ENCODE data around the gene SPIN1.
"Not testable (repeated sequence)": the region's sequence is repeated elsewhere in the genome, so short reads cannot be mapped to it uniquely, and the experiment has no call there.

The SPIN1 gene

DNA sequence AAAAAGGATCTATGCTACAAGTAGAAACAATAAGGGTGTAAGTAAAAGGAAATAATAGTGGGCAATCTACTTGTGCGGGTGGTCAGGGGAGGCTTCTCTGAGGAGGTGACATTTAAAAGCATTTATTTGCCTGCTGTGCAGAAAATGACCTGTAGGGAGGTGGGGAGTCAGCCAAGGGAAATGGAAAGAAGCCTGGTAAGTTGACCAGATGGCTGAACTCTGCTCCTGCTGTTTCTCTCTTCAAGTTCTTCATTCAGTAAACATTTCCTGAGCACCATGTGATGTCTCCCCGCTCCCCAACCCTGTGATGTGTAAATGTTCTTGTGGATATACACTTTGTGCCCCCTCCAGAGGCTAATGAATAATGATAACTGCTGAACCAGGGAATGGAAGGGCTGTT is 9.9 kb upstream of the SPIN1 start:
- H3K4me3 ChIP-seq (ENCODE audit: low read depth, low read length) = no peak overlapping the region
- in situ Hi-C loops (cut with HindIII; ENCODE audit: low sequenced_read_pairs) = no loop called here
- TF ChIP-seq, protein P1, sequence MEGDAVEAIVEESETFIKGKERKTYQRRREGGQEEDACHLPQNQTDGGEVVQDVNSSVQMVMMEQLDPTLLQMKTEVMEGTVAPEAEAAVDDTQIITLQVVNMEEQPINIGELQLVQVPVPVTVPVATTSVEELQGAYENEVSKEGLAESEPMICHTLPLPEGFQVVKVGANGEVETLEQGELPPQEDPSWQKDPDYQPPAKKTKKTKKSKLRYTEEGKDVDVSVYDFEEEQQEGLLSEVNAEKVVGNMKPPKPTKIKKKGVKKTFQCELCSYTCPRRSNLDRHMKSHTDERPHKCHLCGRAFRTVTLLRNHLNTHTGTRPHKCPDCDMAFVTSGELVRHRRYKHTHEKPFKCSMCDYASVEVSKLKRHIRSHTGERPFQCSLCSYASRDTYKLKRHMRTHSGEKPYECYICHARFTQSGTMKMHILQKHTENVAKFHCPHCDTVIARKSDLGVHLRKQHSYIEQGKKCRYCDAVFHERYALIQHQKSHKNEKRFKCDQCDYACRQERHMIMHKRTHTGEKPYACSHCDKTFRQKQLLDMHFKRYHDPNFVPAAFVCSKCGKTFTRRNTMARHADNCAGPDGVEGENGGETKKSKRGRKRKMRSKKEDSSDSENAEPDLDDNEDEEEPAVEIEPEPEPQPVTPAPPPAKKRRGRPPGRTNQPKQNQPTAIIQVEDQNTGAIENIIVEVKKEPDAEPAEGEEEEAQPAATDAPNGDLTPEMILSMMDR (IDR thresholded peaks at IDR 0.05; ENCODE audit: low read depth, low read length, missing control alignments) = no peak
- DNase-seq (ENCODE audit: low read depth) = no peak

DNA sequence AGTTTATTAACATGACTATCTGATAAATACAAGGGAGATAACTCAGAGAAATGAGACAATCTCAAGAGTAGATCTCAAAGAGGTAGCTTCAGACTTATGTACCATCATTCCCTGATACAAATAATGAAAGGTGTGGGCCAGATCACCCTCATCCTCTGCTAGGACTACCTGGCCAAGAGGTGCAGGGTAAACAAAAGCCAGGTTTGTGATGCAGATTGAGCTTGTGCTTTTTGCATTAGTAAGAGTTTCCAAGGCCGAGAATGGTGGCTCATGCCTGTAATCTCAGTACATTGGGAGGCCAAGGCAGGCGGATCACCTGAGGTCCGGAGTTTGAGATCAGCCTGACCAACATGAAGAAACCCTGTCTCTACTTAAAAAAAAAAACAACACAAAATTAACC is 8.9 kb upstream of the SPIN1 start:
- in situ Hi-C loops (cut with HindIII; ENCODE audit: low sequenced_read_pairs) = no loop called here
- DNase-seq (ENCODE audit: low read depth) = no peak
- TF ChIP-seq, protein P1 (IDR thresholded peaks at IDR 0.05; ENCODE audit: low read depth, low read length, missing control alignments) = no peak
- H3K4me3 ChIP-seq (ENCODE audit: low read depth, low read length) = no peak overlapping the region

DNA sequence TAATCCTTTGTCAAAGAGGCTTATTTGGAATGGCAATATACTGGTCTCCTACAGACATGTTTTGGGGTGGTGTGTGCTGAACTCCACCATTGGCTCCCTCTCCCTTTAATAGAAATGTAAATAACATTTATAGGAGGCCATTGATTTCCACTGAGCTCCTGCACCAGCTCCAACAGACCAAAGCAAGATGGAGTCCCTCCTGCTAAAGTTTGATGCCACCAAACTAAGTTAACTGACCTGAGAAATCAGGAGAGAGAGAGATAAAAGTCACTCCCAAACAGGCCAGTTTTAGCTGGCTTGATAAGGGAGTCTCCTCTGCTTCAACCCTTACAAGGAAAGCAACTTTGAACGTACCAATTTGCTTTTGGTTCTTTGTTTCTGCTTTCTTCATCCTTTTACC is 8.1 kb upstream of the SPIN1 start:
- no peak for DNase-seq (ENCODE audit: low read depth)
- in situ Hi-C loops (cut with HindIII; ENCODE audit: low sequenced_read_pairs) = no loop called here
- H3K4me3 ChIP-seq (ENCODE audit: low read depth, low read length) = no peak overlapping the region

DNA sequence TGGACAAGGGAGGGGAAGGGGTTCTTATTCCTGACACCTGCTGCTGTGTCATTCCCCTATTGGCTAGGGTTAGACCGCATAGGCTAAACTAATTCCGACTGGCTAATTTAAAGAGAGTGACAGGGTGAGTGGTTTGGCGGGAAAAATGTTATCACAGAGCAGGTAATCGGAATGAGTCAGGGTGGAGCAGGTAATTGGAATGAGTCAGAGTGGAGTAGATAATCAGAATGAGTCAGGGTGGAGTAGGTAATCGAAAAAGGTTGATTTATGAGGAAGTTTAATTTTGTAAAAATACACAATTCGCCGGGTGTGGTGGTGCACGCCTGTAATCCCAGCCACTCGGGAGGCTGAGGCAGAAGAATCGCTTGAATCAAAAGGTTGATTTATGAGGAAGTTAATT is 6.9 kb upstream of the SPIN1 start:
- H3K4me3 ChIP-seq (ENCODE audit: low read depth, low read length); DNase-seq (ENCODE audit: low read depth); in situ Hi-C loops (cut with HindIII; ENCODE audit: low sequenced_read_pairs): not testable (repeated sequence)

More for the DNA sequence above, 8.1 kb upstream of the SPIN1 start:
- TF ChIP-seq, protein P1 (IDR thresholded peaks at IDR 0.05; ENCODE audit: low read depth, low read length, missing control alignments) = no peak

DNA sequence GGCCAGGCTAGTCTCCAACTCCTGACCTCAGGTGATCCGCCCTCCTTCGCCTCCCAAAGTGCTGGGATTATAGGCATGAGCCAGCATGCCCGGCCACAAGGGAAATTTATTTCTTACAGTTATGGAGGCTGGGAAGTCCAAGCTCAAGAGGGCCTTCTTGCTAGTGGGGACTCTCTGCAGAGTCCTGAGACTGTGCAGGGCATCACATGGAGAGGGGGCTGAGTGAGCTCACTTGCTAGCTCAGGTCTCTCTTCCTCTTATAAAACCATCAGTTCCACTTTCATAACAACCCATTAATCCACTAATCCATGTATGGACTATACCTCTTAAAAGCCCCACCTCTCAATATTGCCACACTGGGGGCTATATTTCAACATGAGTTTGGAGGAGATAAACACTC is 5.1 kb upstream of the SPIN1 start:
- no peak for DNase-seq (ENCODE audit: low read depth)
- in situ Hi-C loops (cut with HindIII; ENCODE audit: low sequenced_read_pairs) = no loop called here
- no peak overlapping the region for H3K4me3 ChIP-seq (ENCODE audit: low read depth, low read length)
- TF ChIP-seq, protein P1 (IDR thresholded peaks at IDR 0.05; ENCODE audit: low read depth, low read length, missing control alignments) = no peak

DNA sequence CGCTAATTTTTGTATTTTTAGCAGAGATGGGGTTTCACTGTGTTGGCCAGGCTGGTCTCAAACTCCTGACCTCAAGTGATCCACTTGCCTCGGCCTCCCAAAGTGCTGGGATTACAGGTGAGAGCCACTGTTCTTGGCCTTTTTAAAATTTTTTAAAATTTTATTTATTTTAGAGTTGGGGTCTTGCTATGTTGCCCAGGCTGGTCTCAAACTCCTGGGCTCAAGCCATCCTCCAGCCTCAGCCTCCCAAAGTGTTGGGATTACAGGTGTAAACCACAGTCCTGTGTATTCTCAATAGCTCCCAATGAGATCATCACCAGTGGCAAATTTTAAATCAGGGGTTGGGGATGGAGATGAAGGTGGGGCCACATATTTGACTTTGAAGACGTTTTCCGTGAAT is 2.1 kb upstream of the SPIN1 start:
- in situ Hi-C loops (cut with HindIII; ENCODE audit: low sequenced_read_pairs); DNase-seq (ENCODE audit: low read depth); H3K4me3 ChIP-seq (ENCODE audit: low read depth, low read length): not testable (repeated sequence)

DNA sequence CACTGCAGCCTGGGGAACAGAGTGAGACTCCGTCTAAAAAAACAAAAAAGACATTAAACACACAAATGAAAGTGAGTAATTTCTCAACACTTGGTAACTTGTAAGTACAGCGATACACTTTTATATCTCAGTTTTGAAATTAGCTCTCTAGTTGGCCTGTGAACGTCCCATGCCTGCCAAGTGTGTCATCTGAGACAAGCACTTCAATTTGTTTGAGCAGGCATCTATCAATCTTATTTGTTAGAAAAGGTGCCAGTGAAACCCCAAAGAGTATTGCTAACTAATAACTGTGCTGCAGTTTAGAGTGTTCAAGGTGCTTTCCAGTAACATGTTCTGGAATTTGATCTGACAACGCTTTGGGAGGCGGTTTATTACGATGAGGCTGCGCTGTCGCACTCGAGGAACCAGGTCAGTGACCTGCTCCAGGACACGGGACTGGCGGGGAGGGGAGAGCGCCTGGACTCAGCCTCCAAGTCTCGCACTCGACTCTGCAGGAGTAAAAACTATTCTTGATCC is 1.1 kb upstream of the SPIN1 start:
- TF ChIP-seq, protein P1 (IDR thresholded peaks at IDR 0.05; ENCODE audit: low read depth, low read length, missing control alignments) = no peak
- H3K4me3 ChIP-seq (ENCODE audit: low read depth, low read length) = peak overlapping the region; percentile 85
- DNase-seq (ENCODE audit: low read depth) = no peak
- in situ Hi-C loops (cut with HindIII; ENCODE audit: low sequenced_read_pairs) = no loop called here
